ENCODE data around the gene KLHL25.

KLHL25 gene

GRCh38 chr15:85760049-85760448 is 34.7 kb downstream of the KLHL25 start:
- no peak for DNase-seq (ENCODE audit: low read depth in 1 of 2, low spot score in 1 of 2)
- TF ChIP-seq JUND (IDR thresholded peaks at IDR 0.05; ENCODE audit: low read depth), result no peak
- in situ Hi-C loops (cut with HindIII; ENCODE audit: low pct_unique_long_range_greater_than_20kb, low sequenced_read_pairs), result no loop called here

GRCh38 chr15:85759376-85759775 is 35.3 kb downstream of the KLHL25 start:
- in situ Hi-C loops (cut with HindIII; ENCODE audit: low pct_unique_long_range_greater_than_20kb, low sequenced_read_pairs), result no loop called here
- no peak for TF ChIP-seq JUND (IDR thresholded peaks at IDR 0.05; ENCODE audit: low read depth)
- DNase-seq (ENCODE audit: low read depth in 1 of 2, low spot score in 1 of 2), result no peak

- in situ Hi-C loops (cut with HindIII; ENCODE audit: low pct_unique_long_range_greater_than_20kb, low sequenced_read_pairs), result no loop called here
- TF ChIP-seq JUND (IDR thresholded peaks at IDR 0.05; ENCODE audit: low read depth), result no peak
- DNase-seq (ENCODE audit: low read depth in 1 of 2, low spot score in 1 of 2), result no peak
Observed at GRCh38 chr15:85758655-85758978, 36.1 kb downstream of the KLHL25 start.

GRCh38 chr15:85757939-85758654 is 36.6 kb downstream of the KLHL25 start:
- no peak for TF ChIP-seq JUND (IDR thresholded peaks at IDR 0.05; ENCODE audit: low read depth)
- in situ Hi-C loops (cut with HindIII; ENCODE audit: low pct_unique_long_range_greater_than_20kb, low sequenced_read_pairs), result no loop called here
- DNase-seq (ENCODE audit: low read depth in 1 of 2, low spot score in 1 of 2), result no peak

- in situ Hi-C loops (cut with HindIII; ENCODE audit: low pct_unique_long_range_greater_than_20kb, low sequenced_read_pairs), result no loop called here
- DNase-seq (ENCODE audit: low read depth in 1 of 2, low spot score in 1 of 2), result no peak
- no peak for TF ChIP-seq JUND (IDR thresholded peaks at IDR 0.05; ENCODE audit: low read depth)
Observed at GRCh38 chr15:85757073-85757938, 37.4 kb downstream of the KLHL25 start.

GRCh38 chr15:85756411-85757072 is 38.2 kb downstream of the KLHL25 start:
- in situ Hi-C loops (cut with HindIII; ENCODE audit: low pct_unique_long_range_greater_than_20kb, low sequenced_read_pairs), result no loop called here
- DNase-seq (ENCODE audit: low read depth in 1 of 2, low spot score in 1 of 2), result peak; percentile 38 to 65
- no peak for TF ChIP-seq JUND (IDR thresholded peaks at IDR 0.05; ENCODE audit: low read depth)

GRCh38 chr15:85755942-85756341 is 38.8 kb downstream of the KLHL25 start:
- no peak for DNase-seq (ENCODE audit: low read depth in 1 of 2, low spot score in 1 of 2)
- no peak for TF ChIP-seq JUND (IDR thresholded peaks at IDR 0.05; ENCODE audit: low read depth)
- in situ Hi-C loops (cut with HindIII; ENCODE audit: low pct_unique_long_range_greater_than_20kb, low sequenced_read_pairs), result no loop called here

GRCh38 chr15:85755471-85755870 is 39.3 kb downstream of the KLHL25 start:
- in situ Hi-C loops (cut with HindIII; ENCODE audit: low pct_unique_long_range_greater_than_20kb, low sequenced_read_pairs), result no loop called here
- no peak for DNase-seq (ENCODE audit: low read depth in 1 of 2, low spot score in 1 of 2)
- TF ChIP-seq JUND (IDR thresholded peaks at IDR 0.05; ENCODE audit: low read depth), result no peak

GRCh38 chr15:85754989-85755388 is 39.7 kb downstream of the KLHL25 start:
- no peak for DNase-seq (ENCODE audit: low read depth in 1 of 2, low spot score in 1 of 2)
- in situ Hi-C loops (cut with HindIII; ENCODE audit: low pct_unique_long_range_greater_than_20kb, low sequenced_read_pairs), result no loop called here
- no peak for TF ChIP-seq JUND (IDR thresholded peaks at IDR 0.05; ENCODE audit: low read depth)

GRCh38 chr15:85753791-85754452 is 40.8 kb downstream of the KLHL25 start:
- no peak for DNase-seq (ENCODE audit: low read depth in 1 of 2, low spot score in 1 of 2)
- no peak for TF ChIP-seq JUND (IDR thresholded peaks at IDR 0.05; ENCODE audit: low read depth)
- in situ Hi-C loops (cut with HindIII; ENCODE audit: low pct_unique_long_range_greater_than_20kb, low sequenced_read_pairs), result no loop called here

GRCh38 chr15:85753261-85753660 is 41.5 kb downstream of the KLHL25 start:
- in situ Hi-C loops (cut with HindIII; ENCODE audit: low pct_unique_long_range_greater_than_20kb, low sequenced_read_pairs), result no loop called here
- no peak for DNase-seq (ENCODE audit: low read depth in 1 of 2, low spot score in 1 of 2)
- TF ChIP-seq JUND (IDR thresholded peaks at IDR 0.05; ENCODE audit: low read depth), result no peak

- peak in 1 of 2 experiments; percentile 78 for DNase-seq (ENCODE audit: low read depth in 1 of 2, low spot score in 1 of 2)
- in situ Hi-C loops (cut with HindIII; ENCODE audit: low pct_unique_long_range_greater_than_20kb, low sequenced_read_pairs), result no loop called here
- TF ChIP-seq JUND (IDR thresholded peaks at IDR 0.05; ENCODE audit: low read depth), result no peak
Observed at GRCh38 chr15:85752491-85752961, 42.2 kb downstream of the KLHL25 start.

Measured in T47D (cell line).